CD4-positive, alpha-beta T cell (primary cell): Measurements from ENCODE around the gene ADGRL3. TPM values are rescaled to one million over a fixed set of nuclear protein-coding genes. Genes with fewer than 3 reads are reported as not detected.

Source experiments
- ATAC-seq: fragments of 200-7000 bp; cut with Tn5 transposase; one replicate; pipeline ENCODE4 v1.10.0; 2022; ENCODE audit warnings: mild to moderate bottlenecking; ENCODE audit not compliant: poor library complexity
- CTCF ChIA-PET: fragments of 350-600 bp; sonication (Branson Sonifier 250); formaldehyde crosslinking; loops from one replicate; lab custom pipeline; 2021; ENCODE audit warnings: antibody characterized with exemption, inconsistent platforms; lab: Charles Lee
- POLR2A ChIA-PET: fragments of 350-600 bp; sonication (Branson Sonifier 250); formaldehyde crosslinking; loops from one replicate; lab custom pipeline; 2021; ENCODE audit warnings: antibody characterized with exemption, inconsistent platforms; lab: Charles Lee
- DNase-seq, 14 experiments: peaks; one replicate each; pipeline ENCODE4 v3.0.0-alpha.2; 2013 to 2020; ENCODE audit warnings: mixed read lengths in 2 of 14
- H3K27ac ChIP-seq, 2 donors: one replicate each; pipeline versions ENCODE4 v1.5.1 to v1.7.0; 2013; ENCODE audit warnings: low read length in 2 of 2, low read depth in 1 of 2, mild to moderate bottlenecking in 1 of 2
- H3K27me3 ChIP-seq, 2 experiments: 1 replicate in 1 of 2; 2 replicates in 1 of 2; pipeline versions ENCODE4 v1.6.1 to v1.7.0; 2013; ENCODE audit warnings: low read length in 2 of 2, control low read depth in 1 of 2, mild to moderate bottlenecking in 1 of 2, moderate library complexity in 1 of 2; ENCODE audit not compliant: insufficient read depth in 2 of 2, control insufficient read depth in 1 of 2
- H3K36me3 ChIP-seq: one replicate; pipeline ENCODE4 v1.6.1; 2013; ENCODE audit warnings: low read length, control low read depth; ENCODE audit not compliant: insufficient read depth
- H3K4me1 ChIP-seq: one replicate; pipeline ENCODE4 v1.6.1; 2013; ENCODE audit warnings: low read length, control low read depth; ENCODE audit not compliant: insufficient read depth
- H3K4me3 ChIP-seq: one replicate; pipeline ENCODE4 v1.5.1; 2013; ENCODE audit warnings: mild to moderate bottlenecking, low read length, moderate library complexity
- H3K9me3 ChIP-seq, 2 experiments: 1 replicate in 1 of 2; 2 replicates in 1 of 2; pipeline versions ENCODE4 v1.6.1 to v1.7.0; 2013; ENCODE audit warnings: low read length in 2 of 2, mild to moderate bottlenecking in 2 of 2, control low read depth in 1 of 2, moderate library complexity in 1 of 2; ENCODE audit not compliant: control insufficient read depth in 1 of 2, insufficient read depth in 1 of 2
- H3K27ac Mint-ChIP-seq: one replicate; pipeline ENCODE4 v1.8.0; 2020; ENCODE audit warnings: mixed read lengths
- H3K27me3 Mint-ChIP-seq: one replicate; pipeline ENCODE4 v1.8.0; 2021; ENCODE audit warnings: mixed read lengths
- H3K36me3 Mint-ChIP-seq: one replicate; pipeline ENCODE4 v1.8.0; 2021; ENCODE audit warnings: low read depth, mixed read lengths
- H3K4me1 Mint-ChIP-seq: one replicate; pipeline ENCODE4 v1.8.0; 2021; ENCODE audit warnings: low read depth, mixed read lengths
- H3K4me3 Mint-ChIP-seq: one replicate; pipeline ENCODE4 v1.8.0; 2020; ENCODE audit warnings: mild to moderate bottlenecking, mixed read lengths
- H3K9me3 Mint-ChIP-seq: one replicate; pipeline ENCODE4 v1.8.0; 2020; ENCODE audit warnings: mixed read lengths
- intact Hi-C, 2 experiments: fragments of 100-400 bp; cut with DNase I in 1 of 2; cut with micrococcal nuclease in 1 of 2; formaldehyde crosslinking; loops; one replicate each; pipeline versions ENCODE4 v1.15.1 to v1.9.0; 2023 to 2025; cut with DNase I, micrococcal nuclease
- total RNA-seq, 174 experiments: library from RNA in 2 of 174; stranded (reverse) in 2 of 174; gene quantifications; one replicate each; pipeline ENCODE4 v1.2.3 and lab custom pipeline; 2021 to 2026
- TF ChIP-seq, protein P1 (sequence below): fragments of 200-600 bp; IDR thresholded peaks from one replicate; pipeline ENCODE4 v1.8.0; 2022; ENCODE audit warnings: antibody characterized with exemption, mild to moderate bottlenecking

Gene ADGRL3
- total RNA-seq, 2 experiments from 2014 or later = not detected

DNA sequence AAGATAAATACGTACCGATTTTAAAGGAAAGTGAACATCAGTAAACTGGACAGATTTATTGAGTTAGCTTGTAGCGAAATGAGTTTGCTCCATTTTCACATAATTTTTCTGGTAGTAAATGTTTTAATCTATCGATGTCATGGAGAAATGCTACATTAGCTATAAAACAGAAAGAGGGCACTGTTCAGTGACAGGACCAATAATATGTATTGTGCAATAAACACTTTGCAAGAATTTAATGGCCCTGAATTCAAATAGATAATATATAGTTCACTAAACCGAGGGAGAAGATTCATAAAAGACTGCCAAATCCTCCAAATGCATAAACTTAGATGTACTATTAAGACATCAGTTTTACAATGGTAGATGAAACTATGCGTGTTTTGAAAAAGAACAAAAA, 516.3 kb downstream of the ADGRL3 start:
- Histone ChIP-seq H3K9me3 (peaks cover 0 to 3% of the 10 kb centered on the region in 2 experiments), H3K36me3 (no peaks in the 10 kb centered on the region), H3K4me1 (no peaks in the 10 kb centered on the region), H3K27ac (no peak overlapping the region), H3K27me3 (no peaks in the 10 kb centered on the region), H3K4me3 (no peak overlapping the region)
- intact Hi-C loops = no loop called here
- H3K27ac Mint-ChIP-seq = no peak overlapping the region
- H3K36me3 Mint-ChIP-seq = no peaks in the 10 kb centered on the region
- ATAC-seq (no peak), DNase-seq (no peak)
- CTCF ChIA-PET = no interaction called here
- no peak overlapping the region for H3K4me3 Mint-ChIP-seq
- no peaks in the 10 kb centered on the region for H3K4me1 Mint-ChIP-seq
- POLR2A ChIA-PET = no interaction called here
- H3K27me3 Mint-ChIP-seq = no peaks in the 10 kb centered on the region
- TF ChIP-seq, protein P1, sequence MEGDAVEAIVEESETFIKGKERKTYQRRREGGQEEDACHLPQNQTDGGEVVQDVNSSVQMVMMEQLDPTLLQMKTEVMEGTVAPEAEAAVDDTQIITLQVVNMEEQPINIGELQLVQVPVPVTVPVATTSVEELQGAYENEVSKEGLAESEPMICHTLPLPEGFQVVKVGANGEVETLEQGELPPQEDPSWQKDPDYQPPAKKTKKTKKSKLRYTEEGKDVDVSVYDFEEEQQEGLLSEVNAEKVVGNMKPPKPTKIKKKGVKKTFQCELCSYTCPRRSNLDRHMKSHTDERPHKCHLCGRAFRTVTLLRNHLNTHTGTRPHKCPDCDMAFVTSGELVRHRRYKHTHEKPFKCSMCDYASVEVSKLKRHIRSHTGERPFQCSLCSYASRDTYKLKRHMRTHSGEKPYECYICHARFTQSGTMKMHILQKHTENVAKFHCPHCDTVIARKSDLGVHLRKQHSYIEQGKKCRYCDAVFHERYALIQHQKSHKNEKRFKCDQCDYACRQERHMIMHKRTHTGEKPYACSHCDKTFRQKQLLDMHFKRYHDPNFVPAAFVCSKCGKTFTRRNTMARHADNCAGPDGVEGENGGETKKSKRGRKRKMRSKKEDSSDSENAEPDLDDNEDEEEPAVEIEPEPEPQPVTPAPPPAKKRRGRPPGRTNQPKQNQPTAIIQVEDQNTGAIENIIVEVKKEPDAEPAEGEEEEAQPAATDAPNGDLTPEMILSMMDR = no peak
- peaks cover 11% of the 10 kb centered on the region for H3K9me3 Mint-ChIP-seq

GRCh38 chr4:61723492-61723891, 523.4 kb downstream of the ADGRL3 start:
- no peak overlapping the region for H3K4me3 ChIP-seq
- Mint-ChIP-seq H3K4me3 (no peak overlapping the region), H3K27ac (no peak overlapping the region), H3K9me3 (peaks cover 11% of the 10 kb centered on the region), H3K27me3 (no peaks in the 10 kb centered on the region), H3K36me3 (no peaks in the 10 kb centered on the region), H3K4me1 (no peaks in the 10 kb centered on the region)
- H3K4me1 ChIP-seq = no peaks in the 10 kb centered on the region
- ATAC-seq (no peak), DNase-seq (no peak)
- peaks cover 0 to 8% of the 10 kb centered on the region in 2 experiments for H3K9me3 ChIP-seq
- POLR2A ChIA-PET = no interaction called here
- CTCF ChIA-PET = no interaction called here
- no peak overlapping the region for H3K27ac ChIP-seq
- TF ChIP-seq, protein P1 = no peak
- intact Hi-C loops = no loop called here
- no peaks in the 10 kb centered on the region for H3K36me3 ChIP-seq
- no peaks in the 10 kb centered on the region for H3K27me3 ChIP-seq

GRCh38 chr4:61727286-61727685, 527.2 kb downstream of the ADGRL3 start:
- no peaks in the 10 kb centered on the region for H3K36me3 ChIP-seq
- H3K27ac Mint-ChIP-seq = no peak overlapping the region
- no peak overlapping the region for H3K4me3 Mint-ChIP-seq
- TF ChIP-seq, protein P1 = no peak
- ChIA-PET POLR2A (no interaction called here), CTCF (no interaction called here)
- intact Hi-C loops = no loop called here
- DNase-seq (no peak), ATAC-seq (no peak)
- no peak overlapping the region for H3K4me3 ChIP-seq
- no peaks in the 10 kb centered on the region for H3K4me1 Mint-ChIP-seq
- no peaks in the 10 kb centered on the region for H3K36me3 Mint-ChIP-seq
- peaks cover 8% of the 10 kb centered on the region for H3K9me3 Mint-ChIP-seq
- H3K4me1 ChIP-seq = no peaks in the 10 kb centered on the region
- H3K27ac ChIP-seq = no peak overlapping the region
- H3K27me3 Mint-ChIP-seq = no peaks in the 10 kb centered on the region
- H3K9me3 ChIP-seq = peaks cover 4% of the 10 kb centered on the region in 2 experiments
- H3K27me3 ChIP-seq = no peaks in the 10 kb centered on the region
